Measurements from ENCODE around the gene LMNTD1. TPM values are rescaled to one million over a fixed set of nuclear protein-coding genes. Genes with fewer than 3 reads are reported as not detected.

Gene LMNTD1
- total RNA-seq, 6 donors from 2014 or later, result 1.6 to 17.8 (median 5.8) TPM; not detected in 1

GRCh38 chr12:25436206-25437030, 116.7 kb downstream of the LMNTD1 start:
- Histone ChIP-seq H3K4me1 (peaks cover 0 to 22% (median 5%) of the 10 kb centered on the region in 4 donors), H3K27me3 (no peaks in the 10 kb centered on the region), H3K9me3 (no peaks in the 10 kb centered on the region), H3K4me3 (peak overlapping the region in 3 of 4 donors; percentile 22 to 38 (median 38)), H3K36me3 (no peaks in the 10 kb centered on the region), H3K27ac (no peak overlapping the region)
- TF ChIP-seq POLR2AphosphoS5 (IDR thresholded peaks at IDR 0.05) (no peak), CTCF (IDR thresholded peaks at IDR 0.05) (peak; percentile 72 to 79 (median 75))
- no peak for DNase-seq
- 47 to 48% methylated on average over 8 to 9 of the region's 9 CpGs for WGBS, 2 donors
- peak in 1 of 2 donors; percentile 71 for ATAC-seq (ENCODE audit: low FRiP score in 2 of 2)

GRCh38 chr12:25435431-25435830, 117.7 kb downstream of the LMNTD1 start:
- Histone ChIP-seq H3K27ac (no peak overlapping the region), H3K4me3 (no peak overlapping the region), H3K4me1 (peaks cover 0 to 22% (median 5%) of the 10 kb centered on the region in 4 donors), H3K27me3 (no peaks in the 10 kb centered on the region), H3K36me3 (no peaks in the 10 kb centered on the region), H3K9me3 (no peaks in the 10 kb centered on the region)
- no peak for TF ChIP-seq CTCF (IDR thresholded peaks at IDR 0.05)
- no peak for TF ChIP-seq EP300 (IDR thresholded peaks at IDR 0.05)
- no peak for TF ChIP-seq POLR2AphosphoS5 (IDR thresholded peaks at IDR 0.05)
- no peak for TF ChIP-seq POLR2A (IDR thresholded peaks at IDR 0.05)
- DNase-seq (no peak), ATAC-seq (ENCODE audit: low FRiP score in 2 of 2) (no peak)
- 80 to 91% methylated on average over 3 of the region's 3 CpGs for WGBS, 2 donors

GRCh38 chr12:25434515-25434914, 118.6 kb downstream of the LMNTD1 start:
- DNase-seq (no peak), ATAC-seq (ENCODE audit: low FRiP score in 2 of 2) (no peak)
- H3K27me3 ChIP-seq, result no peaks in the 10 kb centered on the region
- TF ChIP-seq POLR2AphosphoS5 (IDR thresholded peaks at IDR 0.05) (no peak), POLR2A (IDR thresholded peaks at IDR 0.05) (no peak), CTCF (IDR thresholded peaks at IDR 0.05) (no peak), EP300 (IDR thresholded peaks at IDR 0.05) (no peak)
- 70 to 74% methylated on average over 3 of the region's 3 CpGs for WGBS, 2 donors
- peaks cover 0 to 22% (median 5%) of the 10 kb centered on the region in 4 donors for H3K4me1 ChIP-seq
- H3K4me3 ChIP-seq, result no peak overlapping the region
- no peaks in the 10 kb centered on the region for H3K36me3 ChIP-seq
- no peaks in the 10 kb centered on the region for H3K9me3 ChIP-seq
- H3K27ac ChIP-seq, result no peak overlapping the region

- ATAC-seq (ENCODE audit: low FRiP score in 2 of 2) (peak in 1 of 2 donors; percentile 18), DNase-seq (no peak)
- H3K36me3 ChIP-seq, result no peaks in the 10 kb centered on the region
- no peak overlapping the region for H3K4me3 ChIP-seq
- no peaks in the 10 kb centered on the region for H3K9me3 ChIP-seq
- H3K27me3 ChIP-seq, result no peaks in the 10 kb centered on the region
- 36 to 61% methylated on average over 3 of the region's 3 CpGs for WGBS, 2 donors
- no peak overlapping the region for H3K27ac ChIP-seq
- no peak for TF ChIP-seq EP300 (IDR thresholded peaks at IDR 0.05)
- TF ChIP-seq POLR2A (IDR thresholded peaks at IDR 0.05), result no peak
- no peak for TF ChIP-seq CTCF (IDR thresholded peaks at IDR 0.05)
- no peak for TF ChIP-seq POLR2AphosphoS5 (IDR thresholded peaks at IDR 0.05)
- H3K4me1 ChIP-seq, result peaks cover 0 to 22% (median 5%) of the 10 kb centered on the region in 4 donors
Measured at GRCh38 chr12:25433581-25434325, 119.3 kb downstream of the LMNTD1 start.

Measured in upper lobe of left lung (tissue), 6 donors.